Dedifferentiated amniotic fluid mesenchymal stem cell (primary cell): Measurements from ENCODE around the gene SPRR2G.
"Not testable (repeated sequence)": the region's sequence is repeated elsewhere in the genome, so short reads cannot be mapped to it uniquely, and the experiment has no call there.

Experiments
- DNase-seq: peaks from one replicate; pipeline ENCODE4 v3.0.0-alpha.2; 2016; ENCODE audit errors: extremely low spot score

Gene SPRR2G

GRCh38 chr1:153115264-153115663 lies 35.4 kb downstream of the SPRR2G start:
- DNase-seq, result not testable (repeated sequence)

GRCh38 chr1:153113416-153113815 lies 37.3 kb downstream of the SPRR2G start, which contains the start of gene SPRR2F:
TSS of gene SPRR2F (minus strand) at chr1:153113516. CDS start at chr1:153112733, 783 bp downstream.
- no peak for DNase-seq

GRCh38 chr1:153112454-153112853 lies 38.2 kb downstream of the SPRR2G start:
- DNase-seq, result not testable (repeated sequence)

GRCh38 chr1:153100245-153100644 lies 50.4 kb downstream of the SPRR2G start:
- no peak for DNase-seq
